Endothelial cell of umbilical vein (primary cell): ENCODE results near the gene DARS1.

Experiments
- CTCF ChIP-seq, 2 donors: IDR thresholded peaks; 1 replicate in 1 of 2; 2 replicates in 1 of 2; pipeline ENCODE4 v1.5.1; 2011; ENCODE audit warnings: low read length in 2 of 2, mild to moderate bottlenecking in 2 of 2, moderate library complexity in 2 of 2, control low read depth in 1 of 2, inconsistent platforms in 1 of 2, low read depth in 1 of 2; ENCODE audit not compliant: insufficient read depth in 1 of 2; ENCODE audit errors: extremely low read depth in 1 of 2
- EZH2 ChIP-seq: IDR thresholded peaks from 2 replicates; pipeline ENCODE4 v1.6.1; 2012; ENCODE audit warnings: borderline replicate concordance, low read depth, mild to moderate bottlenecking, moderate library complexity, low read length, inconsistent platforms; ENCODE audit not compliant: severe bottlenecking
- MAX ChIP-seq: IDR thresholded peaks from 2 replicates; pipeline ENCODE4 v1.6.1; 2011; ENCODE audit not compliant: insufficient read depth, insufficient read length
- POLR2A ChIP-seq: IDR thresholded peaks from 2 replicates; pipeline ENCODE4 v1.6.1; 2012; ENCODE audit warnings: low read depth, mild to moderate bottlenecking, control low read depth, low read length
- POLR2AphosphoS5 ChIP-seq: IDR thresholded peaks from 2 replicates; pipeline ENCODE4 v1.6.1; 2012; ENCODE audit warnings: low read depth, mild to moderate bottlenecking, control low read depth, low read length, moderate library complexity; ENCODE audit not compliant: insufficient read depth

GRCh38 chr2:135984199-135985017 is 1.0 kb downstream of the DARS1 start:
- TF ChIP-seq CTCF (IDR thresholded peaks at IDR 0.05; ENCODE audit: extremely low read depth in 1 of 2, insufficient read depth in 1 of 2, low read depth in 1 of 2, low read length in 2 of 2), result no peak
- no peak for TF ChIP-seq EZH2
- no peak for TF ChIP-seq POLR2A
- no peak for TF ChIP-seq POLR2AphosphoS5
- no peak for TF ChIP-seq MAX
